ENCODE data around the gene ZMAT3.
"Not testable (repeated sequence)": the region's sequence is repeated elsewhere in the genome, so short reads cannot be mapped to it uniquely, and the experiment has no call there.

ZMAT3 gene, protein sequence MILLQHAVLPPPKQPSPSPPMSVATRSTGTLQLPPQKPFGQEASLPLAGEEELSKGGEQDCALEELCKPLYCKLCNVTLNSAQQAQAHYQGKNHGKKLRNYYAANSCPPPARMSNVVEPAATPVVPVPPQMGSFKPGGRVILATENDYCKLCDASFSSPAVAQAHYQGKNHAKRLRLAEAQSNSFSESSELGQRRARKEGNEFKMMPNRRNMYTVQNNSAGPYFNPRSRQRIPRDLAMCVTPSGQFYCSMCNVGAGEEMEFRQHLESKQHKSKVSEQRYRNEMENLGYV
- total RNA-seq, result 30.0 to 47.5 (median 33.2) reads per million in 4 donors

- DNase-seq, result peak; percentile 75 to 82 (median 80)
These were observed at the start of gene ZMAT3 for GRCh38 chr3:179071323-179072099. ZMAT3 (minus strand) TSS chr3:179071809; CDS start chr3:179067752, 4,057 bp downstream.

GRCh38 chr3:179116816-179117215 is 45.2 kb upstream of the ZMAT3 start:
- no peak for DNase-seq

- not testable (repeated sequence) for DNase-seq
These were observed 43.8 kb upstream of the ZMAT3 start for GRCh38 chr3:179115444-179115843.

GRCh38 chr3:179113903-179114302 is 42.3 kb upstream of the ZMAT3 start:
- DNase-seq, result no peak

GRCh38 chr3:179108086-179108485 is 36.5 kb upstream of the ZMAT3 start:
- no peak for DNase-seq

DNA sequence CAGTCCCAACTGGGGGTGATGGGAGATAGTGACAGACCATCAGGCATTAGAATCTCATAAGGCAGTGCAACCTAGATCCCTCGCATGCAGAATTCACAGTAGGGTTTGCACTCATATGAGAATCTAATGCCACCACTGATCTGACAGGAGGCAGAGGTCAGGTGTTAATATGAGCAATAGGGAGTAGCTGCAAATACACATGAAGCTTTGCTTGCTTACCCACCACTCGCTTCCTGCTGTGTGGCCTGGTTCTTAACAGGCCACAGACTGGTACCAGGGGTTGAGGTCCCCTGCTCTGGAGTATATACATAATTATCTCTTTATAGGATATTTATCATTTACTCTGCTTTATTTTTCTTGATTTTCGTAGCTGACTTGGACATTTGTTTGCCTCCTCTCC is 36.0 kb upstream of the ZMAT3 start:
- no peak for DNase-seq

DNA sequence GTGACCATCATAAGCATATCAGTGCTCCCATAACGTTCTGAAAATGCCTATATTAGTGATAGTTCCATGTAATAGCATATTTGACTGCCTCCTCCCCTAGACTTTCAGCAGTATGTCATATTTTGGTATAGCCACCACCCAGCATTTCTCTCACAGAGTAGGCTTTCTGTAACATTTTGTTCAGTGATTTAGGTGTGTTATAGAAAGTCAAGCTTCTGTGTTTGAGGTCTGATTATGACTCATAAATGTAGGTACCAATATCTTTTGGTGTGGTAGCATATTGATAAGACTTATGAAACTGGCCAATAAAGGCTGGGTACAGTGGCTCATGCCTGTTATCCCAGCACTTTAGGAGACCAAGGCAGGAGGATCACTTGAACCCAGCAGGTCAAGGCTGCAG is 34.3 kb upstream of the ZMAT3 start:
- DNase-seq, result no peak

GRCh38 chr3:179100652-179101051 is 29.0 kb upstream of the ZMAT3 start:
- no peak for DNase-seq

- no peak for DNase-seq
These were observed 26.9 kb upstream of the ZMAT3 start for GRCh38 chr3:179098388-179099077.

DNA sequence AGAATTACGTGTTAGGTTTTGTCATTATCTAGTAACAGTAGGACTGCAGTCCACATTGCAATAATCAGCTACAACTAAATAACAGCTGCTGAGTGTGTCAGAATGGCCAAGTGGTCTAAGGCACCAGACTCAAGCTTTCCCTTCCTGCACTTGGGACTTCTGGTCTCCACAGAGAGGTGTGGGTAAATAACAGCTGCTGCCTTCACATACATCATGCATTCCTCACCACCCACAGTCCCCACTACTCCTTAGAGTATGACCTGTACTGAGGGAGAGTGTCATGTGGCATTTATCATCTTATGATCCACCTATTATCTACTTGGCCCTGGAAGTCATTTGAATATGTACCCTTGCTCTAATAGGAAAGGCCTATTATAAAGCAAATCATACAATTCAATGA is 22.2 kb upstream of the ZMAT3 start:
- DNase-seq, result no peak

- DNase-seq, result peak in 1 of 5 donors; percentile 28
These were observed 19.5 kb upstream of the ZMAT3 start for GRCh38 chr3:179091113-179091512.

DNA sequence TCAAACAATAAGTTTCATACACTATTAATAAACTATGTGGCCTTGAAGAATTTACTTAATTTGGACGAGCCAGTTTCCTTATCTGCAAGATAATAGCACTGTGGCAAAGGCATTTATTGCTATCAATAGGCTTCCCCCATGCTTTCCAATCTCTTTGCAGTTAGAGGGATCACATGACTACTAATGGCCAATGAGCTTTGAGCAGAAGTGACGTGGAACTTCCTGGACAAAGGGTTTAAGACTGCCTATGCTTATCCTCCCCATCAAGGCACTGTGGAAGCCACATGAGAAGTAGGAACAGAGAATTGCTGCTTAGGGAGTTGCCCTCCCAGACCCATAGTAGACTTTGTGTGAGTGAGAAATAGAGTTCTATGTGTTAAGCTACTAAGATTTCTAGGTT is 16.7 kb upstream of the ZMAT3 start:
- DNase-seq, result no peak

DNA sequence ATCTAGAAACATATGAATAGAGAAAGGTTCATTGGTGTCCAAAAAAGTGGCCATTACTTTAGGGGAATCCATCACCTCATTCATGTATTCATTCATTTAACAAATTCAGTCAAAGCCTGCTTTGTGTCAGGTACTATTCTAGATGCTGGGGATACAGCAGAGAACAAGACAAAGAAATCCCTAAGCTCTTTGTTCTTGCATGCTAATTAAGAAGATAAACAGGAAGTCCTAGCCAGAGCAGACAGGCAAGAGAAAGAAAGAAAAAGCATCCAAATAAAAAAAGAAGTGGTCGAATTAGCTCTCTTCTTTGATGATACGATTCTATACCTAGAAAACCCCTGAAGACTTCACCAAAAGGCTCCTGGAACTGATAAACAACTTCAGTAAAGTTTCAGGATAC is 12.4 kb upstream of the ZMAT3 start:
- no peak for DNase-seq

GRCh38 chr3:179082416-179082815 is 10.8 kb upstream of the ZMAT3 start:
- no peak for DNase-seq

DNA sequence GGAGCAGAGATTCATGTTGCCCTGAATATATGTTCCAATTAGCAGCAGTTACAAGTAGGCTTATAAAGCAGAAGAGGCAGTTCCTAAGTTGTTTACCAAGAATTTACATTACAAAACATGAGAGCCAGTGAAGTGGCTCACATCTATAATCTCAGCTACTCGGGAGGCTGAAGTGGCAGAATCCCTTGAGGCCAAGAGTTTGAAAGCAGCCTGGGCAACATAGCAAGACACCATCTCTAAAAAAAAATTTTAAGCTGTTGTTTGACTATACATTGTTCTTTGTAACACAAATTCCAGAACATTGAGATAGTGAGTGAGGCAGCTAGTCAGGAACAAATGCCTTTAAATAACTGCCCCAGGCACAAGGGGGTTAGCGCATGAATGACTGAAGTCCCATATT is 10.3 kb upstream of the ZMAT3 start:
- DNase-seq, result no peak

GRCh38 chr3:179079537-179079936 is 7.9 kb upstream of the ZMAT3 start:
- no peak for DNase-seq

DNA sequence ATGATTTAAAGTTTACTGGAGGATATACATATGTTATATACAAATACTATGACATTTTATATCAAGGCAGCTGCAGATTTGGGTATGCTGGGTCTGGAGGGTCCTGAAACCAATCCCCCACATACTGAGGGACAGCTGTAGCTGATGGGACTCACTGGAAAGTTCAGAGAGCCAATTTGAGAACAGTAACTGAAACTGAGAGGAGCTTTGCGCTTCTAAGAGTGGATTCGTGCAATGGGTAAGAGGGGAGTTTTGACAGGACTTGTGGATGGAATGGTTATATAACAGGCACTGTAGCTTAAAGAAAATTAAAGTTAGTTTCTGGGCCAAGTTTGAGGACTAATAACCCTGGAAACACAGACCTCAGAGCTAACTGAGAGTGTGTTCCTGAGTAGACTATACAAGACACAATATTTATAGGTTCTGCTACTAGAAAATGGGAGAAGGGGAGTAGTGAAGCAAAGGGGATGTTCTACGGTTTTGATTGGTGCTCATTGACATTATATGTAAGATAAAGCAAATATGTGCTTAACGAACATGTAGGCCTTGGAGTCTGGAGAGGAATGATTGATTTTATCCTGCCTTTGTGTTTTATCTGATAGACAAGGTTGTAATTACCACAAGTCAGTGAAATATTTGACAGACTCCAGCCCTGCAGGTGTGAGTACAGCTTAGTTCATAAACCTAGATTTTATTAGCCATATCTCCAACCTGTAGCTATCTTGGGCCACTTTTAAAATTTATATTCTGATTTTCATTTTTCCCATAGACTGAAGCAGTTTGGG is 4.8 kb upstream of the ZMAT3 start:
- DNase-seq, result no peak

DNA sequence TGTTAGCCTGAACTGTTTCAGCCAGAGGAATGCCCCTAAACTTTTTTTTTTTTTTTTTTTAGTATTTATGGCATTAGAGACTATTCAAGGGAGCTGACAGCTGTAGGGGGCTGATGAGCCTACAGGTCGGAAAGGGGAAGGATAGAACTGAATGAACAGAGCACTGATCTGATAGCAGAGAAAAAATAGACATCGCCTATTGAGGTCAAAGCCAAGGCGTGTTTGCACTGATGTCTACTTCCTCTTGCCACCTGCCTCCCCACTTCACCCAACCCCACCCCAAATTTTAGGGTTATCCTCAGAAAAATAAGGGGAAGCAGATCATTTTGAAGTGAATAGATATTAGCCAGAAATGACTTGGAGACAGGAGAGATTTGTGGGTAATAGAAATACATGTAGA is 3.0 kb upstream of the ZMAT3 start:
- no peak for DNase-seq

DNA sequence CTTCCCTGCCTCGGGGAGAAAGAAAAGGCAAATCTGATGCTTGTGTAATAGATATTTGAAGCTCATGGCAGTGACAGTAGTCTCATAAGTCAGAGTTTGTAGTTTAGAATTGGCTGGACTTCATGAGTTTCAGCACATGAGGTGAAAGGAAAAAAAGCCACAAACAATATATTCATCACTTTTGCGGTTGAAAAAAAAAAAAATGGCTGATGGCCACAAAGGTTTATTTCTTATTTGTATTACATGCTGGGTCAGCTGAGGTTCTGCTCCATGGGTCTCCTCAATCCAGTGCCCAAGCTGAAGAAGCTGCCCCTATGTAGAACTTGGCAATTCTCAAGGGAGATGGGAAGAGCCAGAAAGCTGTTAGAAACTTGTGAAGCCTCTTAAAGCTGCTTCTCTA is 2.2 kb upstream of the ZMAT3 start:
- no peak for DNase-seq

GRCh38 chr3:179072100-179072438 is 460 bp upstream of the ZMAT3 start:
- DNase-seq, result peak; percentile 13 to 62 (median 19)

DNA sequence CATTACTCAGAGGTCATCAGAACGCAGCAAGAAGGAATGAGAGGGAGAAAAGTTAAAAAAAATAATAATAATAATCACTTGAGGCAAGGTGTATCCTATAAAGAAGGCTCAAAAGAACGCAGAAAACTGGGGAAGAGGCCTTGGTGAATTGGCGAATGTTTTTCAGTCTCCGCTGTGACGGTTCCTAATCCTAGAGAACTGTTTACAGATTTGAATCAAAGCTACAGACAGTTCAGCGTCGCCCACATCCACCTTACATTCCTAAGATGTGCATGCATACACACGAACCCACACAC is 634 bp downstream of the ZMAT3 start:
- no peak for DNase-seq

GRCh38 chr3:179069762-179070390 is 1.7 kb downstream of the ZMAT3 start:
- no peak for DNase-seq
